ENCODE measurements around the gene CABP5.

- TF ChIP-seq, protein P1, sequence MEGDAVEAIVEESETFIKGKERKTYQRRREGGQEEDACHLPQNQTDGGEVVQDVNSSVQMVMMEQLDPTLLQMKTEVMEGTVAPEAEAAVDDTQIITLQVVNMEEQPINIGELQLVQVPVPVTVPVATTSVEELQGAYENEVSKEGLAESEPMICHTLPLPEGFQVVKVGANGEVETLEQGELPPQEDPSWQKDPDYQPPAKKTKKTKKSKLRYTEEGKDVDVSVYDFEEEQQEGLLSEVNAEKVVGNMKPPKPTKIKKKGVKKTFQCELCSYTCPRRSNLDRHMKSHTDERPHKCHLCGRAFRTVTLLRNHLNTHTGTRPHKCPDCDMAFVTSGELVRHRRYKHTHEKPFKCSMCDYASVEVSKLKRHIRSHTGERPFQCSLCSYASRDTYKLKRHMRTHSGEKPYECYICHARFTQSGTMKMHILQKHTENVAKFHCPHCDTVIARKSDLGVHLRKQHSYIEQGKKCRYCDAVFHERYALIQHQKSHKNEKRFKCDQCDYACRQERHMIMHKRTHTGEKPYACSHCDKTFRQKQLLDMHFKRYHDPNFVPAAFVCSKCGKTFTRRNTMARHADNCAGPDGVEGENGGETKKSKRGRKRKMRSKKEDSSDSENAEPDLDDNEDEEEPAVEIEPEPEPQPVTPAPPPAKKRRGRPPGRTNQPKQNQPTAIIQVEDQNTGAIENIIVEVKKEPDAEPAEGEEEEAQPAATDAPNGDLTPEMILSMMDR (IDR thresholded peaks at IDR 0.05): no peak
- TF ChIP-seq, protein P2, sequence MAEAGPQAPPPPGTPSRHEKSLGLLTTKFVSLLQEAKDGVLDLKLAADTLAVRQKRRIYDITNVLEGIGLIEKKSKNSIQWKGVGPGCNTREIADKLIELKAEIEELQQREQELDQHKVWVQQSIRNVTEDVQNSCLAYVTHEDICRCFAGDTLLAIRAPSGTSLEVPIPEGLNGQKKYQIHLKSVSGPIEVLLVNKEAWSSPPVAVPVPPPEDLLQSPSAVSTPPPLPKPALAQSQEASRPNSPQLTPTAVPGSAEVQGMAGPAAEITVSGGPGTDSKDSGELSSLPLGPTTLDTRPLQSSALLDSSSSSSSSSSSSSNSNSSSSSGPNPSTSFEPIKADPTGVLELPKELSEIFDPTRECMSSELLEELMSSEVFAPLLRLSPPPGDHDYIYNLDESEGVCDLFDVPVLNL (CRISPR knock-in tag; IDR thresholded peaks at IDR 0.05; ENCODE audit: borderline replicate concordance, low read depth): no peak
- no peak for TF ChIP-seq JAZF1 (CRISPR knock-in tag; IDR thresholded peaks at IDR 0.05)
These were observed 18.4 kb downstream of the CABP5 start for GRCh38 chr19:48025480-48025879.

Data from WTC11 (cell line).